WTC11 (cell line): ENCODE results near the gene UBE3A. TPM values are rescaled to one million over a fixed set of nuclear protein-coding genes. Genes with fewer than 3 reads are reported as not detected.

ENCODE experiments used
- ATAC-seq: fragments of 200-7000 bp; cut with Tn5 transposase; 2 replicates; pipeline ENCODE4 v1.10.0; 2021; ENCODE audit warnings: mild to moderate bottlenecking, moderate library complexity
- CTCF ChIA-PET: fragments of 300-600 bp; sonication (Branson Sonifier 250); formaldehyde crosslinking; loops from one replicate; lab custom pipeline; 2021; ENCODE audit warnings: antibody characterized with exemption; lab: Charles Lee
- POLR2A ChIA-PET: fragments of 350-600 bp; sonication (Branson Sonifier 250); formaldehyde crosslinking; loops from one replicate; lab custom pipeline; 2021; ENCODE audit warnings: antibody characterized with exemption; lab: Charles Lee
- DNase-seq: peaks from one replicate; pipeline ENCODE4 v3.0.0; 2021; ENCODE audit warnings: low spot score
- H3K27ac Mint-ChIP-seq: 2 replicates; pipeline ENCODE4 v1.8.0; 2021; ENCODE audit warnings: mixed read lengths
- H3K27me3 Mint-ChIP-seq: 2 replicates; pipeline ENCODE4 v1.8.0; 2021; ENCODE audit warnings: low read depth, mild to moderate bottlenecking, moderate library complexity, mixed read lengths
- H3K36me3 Mint-ChIP-seq: 2 replicates; pipeline ENCODE4 v1.8.0; 2021; ENCODE audit warnings: mixed read lengths
- H3K4me1 Mint-ChIP-seq: 2 replicates; pipeline ENCODE4 v1.8.0; 2022; ENCODE audit warnings: mixed read lengths
- H3K4me3 Mint-ChIP-seq: 2 replicates; pipeline ENCODE4 v1.8.0; 2021; ENCODE audit warnings: mild to moderate bottlenecking, moderate library complexity, mixed read lengths
- H3K9me3 Mint-ChIP-seq: 2 replicates; pipeline ENCODE4 v1.8.0; 2021; ENCODE audit warnings: mixed read lengths
- AR ChIP-seq: fragments of 250-450 bp; sonication (Bioruptor Pico); IDR thresholded peaks from 2 replicates; pipeline ENCODE4 v1.9.0; 2021; ENCODE audit warnings: mild to moderate bottlenecking
- ATF3 ChIP-seq: sonication (generic); formaldehyde crosslinking; conservative IDR thresholded peaks from 2 replicates; pipeline ENCODE4 v1.8.1; 2022; ENCODE audit warnings: mild to moderate bottlenecking, missing genetic modification reagents
- ATF6 ChIP-seq: sonication (generic); formaldehyde crosslinking; IDR thresholded peaks from 2 replicates; pipeline ENCODE4 v1.8.1; 2023; ENCODE audit warnings: mild to moderate bottlenecking, missing genetic modification reagents
- E2F1 ChIP-seq: sonication (generic); formaldehyde crosslinking; IDR thresholded peaks from 2 replicates; pipeline ENCODE4 v1.8.0; 2022; ENCODE audit warnings: mild to moderate bottlenecking, missing genetic modification reagents
- E2F4 ChIP-seq: sonication (generic); formaldehyde crosslinking; IDR thresholded peaks from 2 replicates; pipeline ENCODE4 v1.8.1; 2022; ENCODE audit warnings: low read depth, mild to moderate bottlenecking, moderate library complexity, missing genetic modification reagents, borderline replicate concordance
- ELF4 ChIP-seq: sonication (generic); formaldehyde crosslinking; IDR thresholded peaks from 2 replicates; pipeline ENCODE4 v1.8.1; 2022; ENCODE audit warnings: low read depth, mild to moderate bottlenecking, moderate library complexity, missing genetic modification reagents
- EMX1 ChIP-seq: fragments of 250-450 bp; sonication (Bioruptor Pico); IDR thresholded peaks from 2 replicates; pipeline ENCODE4 v1.8.0; 2021; ENCODE audit warnings: mild to moderate bottlenecking
- ERG ChIP-seq: fragments of 250-450 bp; sonication (Bioruptor Pico); IDR thresholded peaks from 2 replicates; pipeline ENCODE4 v1.8.0; 2021; ENCODE audit warnings: mild to moderate bottlenecking
- ESRRA ChIP-seq: sonication (generic); formaldehyde crosslinking; IDR thresholded peaks from 2 replicates; pipeline ENCODE4 v1.8.1; 2022; ENCODE audit warnings: mild to moderate bottlenecking, missing genetic modification reagents, borderline replicate concordance
- ETV6 ChIP-seq: sonication (generic); formaldehyde crosslinking; IDR thresholded peaks from 2 replicates; pipeline ENCODE4 v1.8.1; 2022; ENCODE audit warnings: mild to moderate bottlenecking, missing genetic modification reagents
- GRHL2 ChIP-seq: fragments of 250-450 bp; sonication (Bioruptor Pico); IDR thresholded peaks from 2 replicates; pipeline ENCODE4 v1.8.0; 2022; ENCODE audit warnings: mild to moderate bottlenecking, moderate library complexity; ENCODE audit not compliant: insufficient replicate concordance, severe bottlenecking
- GTF2I ChIP-seq: fragments of 250-450 bp; sonication (Bioruptor Pico); conservative IDR thresholded peaks from 2 replicates; pipeline ENCODE4 v1.4.0; 2021; ENCODE audit warnings: mild to moderate bottlenecking
- NFATC4 ChIP-seq: fragments of 250-450 bp; sonication (Bioruptor Pico); IDR thresholded peaks from 2 replicates; pipeline ENCODE4 v1.9.0; 2021; ENCODE audit warnings: mild to moderate bottlenecking
- NFE2L1 ChIP-seq: sonication (generic); formaldehyde crosslinking; IDR thresholded peaks from 2 replicates; pipeline ENCODE4 v1.8.1; 2023; ENCODE audit warnings: missing genetic modification reagents
- NR1H2 ChIP-seq: sonication (generic); formaldehyde crosslinking; IDR thresholded peaks from 2 replicates; pipeline ENCODE4 v1.9.0; 2021; ENCODE audit warnings: mild to moderate bottlenecking, moderate library complexity, missing genetic modification reagents
- NR3C1 ChIP-seq: sonication (generic); formaldehyde crosslinking; conservative IDR thresholded peaks from 2 replicates; pipeline ENCODE4 v1.8.1; 2023; ENCODE audit warnings: low read depth, mild to moderate bottlenecking, missing genetic modification reagents
- PRRX2 ChIP-seq: fragments of 250-450 bp; sonication (Bioruptor Pico); IDR thresholded peaks from 2 replicates; pipeline ENCODE4 v1.8.0; 2021; ENCODE audit warnings: mild to moderate bottlenecking
- RORB ChIP-seq: fragments of 250-450 bp; sonication (Bioruptor Pico); IDR thresholded peaks from 2 replicates; pipeline ENCODE4 v1.9.0; 2021; ENCODE audit warnings: mild to moderate bottlenecking
- TCF7 ChIP-seq: sonication (generic); formaldehyde crosslinking; IDR thresholded peaks from 2 replicates; pipeline ENCODE4 v1.8.0; 2022; ENCODE audit warnings: mild to moderate bottlenecking, low read depth, missing genetic modification reagents, moderate library complexity
- TEAD1 ChIP-seq: sonication (generic); formaldehyde crosslinking; IDR thresholded peaks from 2 replicates; pipeline ENCODE4 v1.8.0; 2022; ENCODE audit warnings: mild to moderate bottlenecking, missing genetic modification reagents
- USF2 ChIP-seq: sonication (generic); formaldehyde crosslinking; IDR thresholded peaks from 2 replicates; pipeline ENCODE4 v1.8.1; 2023; ENCODE audit warnings: mild to moderate bottlenecking, missing genetic modification reagents, moderate library complexity
- ZNF317 ChIP-seq: sonication (generic); formaldehyde crosslinking; IDR thresholded peaks from 2 replicates; pipeline ENCODE4 v1.8.1; 2023; ENCODE audit warnings: low read depth, mild to moderate bottlenecking, moderate library complexity, missing genetic modification reagents, borderline replicate concordance
- ZNF396 ChIP-seq: fragments of 250-450 bp; sonication (Bioruptor Pico); IDR thresholded peaks from 2 replicates; pipeline ENCODE4 v1.8.0; 2021; ENCODE audit warnings: mild to moderate bottlenecking, moderate library complexity, borderline replicate concordance
- ZNF425 ChIP-seq: fragments of 250-450 bp; sonication (Bioruptor Pico); conservative IDR thresholded peaks from 2 replicates; pipeline ENCODE4 v1.9.0; 2021; ENCODE audit warnings: mild to moderate bottlenecking
- total RNA-seq: library from RNA; stranded (reverse); gene quantifications from 3 replicates; pipeline ENCODE4 v1.2.3, GENCODE V29; 2021

The UBE3A gene
- total RNA-seq, 1 experiment from 2014 or later: 120 TPM

GRCh38 chr15:25406846-25407245, 32.0 kb downstream of the UBE3A start (continued):
- TF ChIP-seq ATF6 (CRISPR knock-in tag) (no peak), RORB (CRISPR knock-in tag) (no peak), GRHL2 (CRISPR knock-in tag) (no peak), E2F4 (no peak), ATF3 (CRISPR knock-in tag) (no peak), NR1H2 (CRISPR knock-in tag) (no peak)

- CTCF ChIA-PET: interaction anchor here (1.2 kb wide), 1 partner anchor 689 kb away, joined by 4 read pairs; no protein-coding TSS in a partner anchor
- Mint-ChIP-seq H3K9me3 (peaks cover 3% of the 10 kb centered on the region; the same call in 1 of the 2 replicates), H3K4me1 (peaks cover 64% of the 10 kb centered on the region), H3K36me3 (peaks cover 29% of the 10 kb centered on the region), H3K27me3 (no peaks in the 10 kb centered on the region), H3K4me3 (no peak overlapping the region; the same call in 1 of the 2 replicates), H3K27ac (peak overlapping the region; percentile 58; the same call in 1 of the 2 replicates)
- TF ChIP-seq ESRRA (CRISPR knock-in tag) (no peak), NR3C1 (CRISPR knock-in tag) (no peak), USF2 (CRISPR knock-in tag) (no peak), RORB (CRISPR knock-in tag) (no peak), NFE2L1 (no peak), ELF4 (CRISPR knock-in tag) (no peak), GTF2I (CRISPR knock-in tag) (no peak), E2F1 (no peak), ETV6 (no peak), TCF7 (no peak), EMX1 (no peak), ZNF317 (CRISPR knock-in tag) (no peak), ZNF425 (no peak), AR (no peak), PRRX2 (CRISPR knock-in tag) (no peak), ERG (no peak), ZNF396 (CRISPR knock-in tag) (no peak), NR1H2 (CRISPR knock-in tag) (no peak), NFATC4 (CRISPR knock-in tag) (no peak), TEAD1 (no peak)
- no peak for DNase-seq
- no peak for ATAC-seq
- POLR2A ChIA-PET: no interaction called here
Measured at GRCh38 chr15:25406261-25406660, 32.6 kb downstream of the UBE3A start.
